Kidney epithelial cell (primary cell): ENCODE data around the gene KDM6B. TPM values are rescaled to one million over a fixed set of nuclear protein-coding genes. Genes with fewer than 3 reads are reported as not detected.

Experiments
- DNase-seq: peaks from one replicate; pipeline ENCODE4 v3.0.0-alpha.2; 2010; ENCODE audit warnings: low read depth
- H3K27me3 ChIP-seq: 2 replicates; pipeline ENCODE4 v1.6.0; 2011; ENCODE audit warnings: low read length; ENCODE audit not compliant: control insufficient read depth, insufficient read depth
- H3K36me3 ChIP-seq: 2 replicates; pipeline ENCODE4 v1.5.1; 2011; ENCODE audit warnings: low read length; ENCODE audit not compliant: control insufficient read depth, insufficient read depth
- H3K4me3 ChIP-seq: 2 replicates; pipeline ENCODE4 v1.5.1; 2011; ENCODE audit warnings: low read depth, mild to moderate bottlenecking, control low read depth, low read length
- total RNA-seq: library from RNA; depleted of rRNA; stranded (reverse); fragments of >200 nt; gene quantifications from 2 replicates; pipeline ENCODE4 v1.2.3, GENCODE V29; 2015
- TF ChIP-seq, protein P1 (sequence below): IDR thresholded peaks from 2 replicates; pipeline ENCODE4 v1.5.1; 2011; ENCODE audit warnings: mild to moderate bottlenecking, moderate library complexity, low read length, control low read depth, inconsistent platforms; ENCODE audit not compliant: insufficient read depth, poor library complexity, severe bottlenecking

Gene KDM6B
- total RNA-seq, 1 donor from 2014 or later = 15.6 TPM

DNA sequence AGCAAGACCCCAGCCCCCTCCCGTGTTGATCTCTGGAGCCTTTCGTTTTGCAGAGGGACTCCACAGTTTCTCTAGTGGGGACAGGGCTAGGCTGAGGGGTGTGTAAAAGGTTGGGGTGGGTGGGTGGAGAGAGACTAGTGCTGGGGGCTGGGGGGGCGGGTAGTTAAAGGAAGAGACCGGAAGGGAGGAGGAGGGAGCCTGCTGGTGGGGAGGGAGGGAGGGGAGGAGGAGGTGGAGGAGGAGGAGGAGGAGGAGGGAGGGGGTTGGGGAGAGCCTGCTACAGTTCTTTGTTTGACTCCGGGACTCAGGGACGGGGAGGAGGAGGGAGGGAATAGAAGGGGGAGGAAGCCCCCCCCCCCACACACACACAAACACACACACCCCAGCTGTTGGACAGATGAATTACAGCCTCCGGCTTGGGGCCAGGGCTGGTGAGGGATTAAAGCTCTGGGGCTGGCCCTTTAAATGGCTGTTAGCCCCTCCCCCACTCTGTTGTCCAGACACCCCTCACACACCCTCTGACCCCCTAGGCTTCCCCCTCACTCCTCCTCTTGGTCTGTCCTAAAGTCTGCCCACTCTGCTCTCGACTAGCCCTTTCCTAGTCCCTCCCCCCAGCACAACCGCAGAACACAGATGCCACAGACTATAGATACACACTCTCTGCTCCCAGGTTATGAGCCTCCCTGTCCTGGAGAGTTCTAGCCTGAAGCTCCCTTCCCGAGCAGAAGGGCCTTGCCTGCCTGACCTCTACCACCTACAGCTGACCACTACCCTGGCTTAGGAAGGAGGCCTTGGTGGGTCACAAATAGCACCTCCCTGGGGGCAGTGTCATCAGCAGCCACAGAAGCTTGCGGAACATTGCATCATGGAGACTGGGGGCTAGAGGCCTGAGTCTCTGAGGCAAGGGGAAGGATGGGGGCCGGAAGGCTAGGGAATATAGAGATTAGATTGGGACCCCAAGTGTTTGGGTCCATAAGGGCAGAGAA lies 4.4 kb downstream of the KDM6B start:
- no peaks in the 10 kb centered on the region for H3K27me3 ChIP-seq
- peak overlapping the region; percentile 68 for H3K4me3 ChIP-seq
- DNase-seq = no peak
- peaks cover 2% of the 10 kb centered on the region for H3K36me3 ChIP-seq
- TF ChIP-seq, protein P1, sequence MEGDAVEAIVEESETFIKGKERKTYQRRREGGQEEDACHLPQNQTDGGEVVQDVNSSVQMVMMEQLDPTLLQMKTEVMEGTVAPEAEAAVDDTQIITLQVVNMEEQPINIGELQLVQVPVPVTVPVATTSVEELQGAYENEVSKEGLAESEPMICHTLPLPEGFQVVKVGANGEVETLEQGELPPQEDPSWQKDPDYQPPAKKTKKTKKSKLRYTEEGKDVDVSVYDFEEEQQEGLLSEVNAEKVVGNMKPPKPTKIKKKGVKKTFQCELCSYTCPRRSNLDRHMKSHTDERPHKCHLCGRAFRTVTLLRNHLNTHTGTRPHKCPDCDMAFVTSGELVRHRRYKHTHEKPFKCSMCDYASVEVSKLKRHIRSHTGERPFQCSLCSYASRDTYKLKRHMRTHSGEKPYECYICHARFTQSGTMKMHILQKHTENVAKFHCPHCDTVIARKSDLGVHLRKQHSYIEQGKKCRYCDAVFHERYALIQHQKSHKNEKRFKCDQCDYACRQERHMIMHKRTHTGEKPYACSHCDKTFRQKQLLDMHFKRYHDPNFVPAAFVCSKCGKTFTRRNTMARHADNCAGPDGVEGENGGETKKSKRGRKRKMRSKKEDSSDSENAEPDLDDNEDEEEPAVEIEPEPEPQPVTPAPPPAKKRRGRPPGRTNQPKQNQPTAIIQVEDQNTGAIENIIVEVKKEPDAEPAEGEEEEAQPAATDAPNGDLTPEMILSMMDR = no peak

DNA sequence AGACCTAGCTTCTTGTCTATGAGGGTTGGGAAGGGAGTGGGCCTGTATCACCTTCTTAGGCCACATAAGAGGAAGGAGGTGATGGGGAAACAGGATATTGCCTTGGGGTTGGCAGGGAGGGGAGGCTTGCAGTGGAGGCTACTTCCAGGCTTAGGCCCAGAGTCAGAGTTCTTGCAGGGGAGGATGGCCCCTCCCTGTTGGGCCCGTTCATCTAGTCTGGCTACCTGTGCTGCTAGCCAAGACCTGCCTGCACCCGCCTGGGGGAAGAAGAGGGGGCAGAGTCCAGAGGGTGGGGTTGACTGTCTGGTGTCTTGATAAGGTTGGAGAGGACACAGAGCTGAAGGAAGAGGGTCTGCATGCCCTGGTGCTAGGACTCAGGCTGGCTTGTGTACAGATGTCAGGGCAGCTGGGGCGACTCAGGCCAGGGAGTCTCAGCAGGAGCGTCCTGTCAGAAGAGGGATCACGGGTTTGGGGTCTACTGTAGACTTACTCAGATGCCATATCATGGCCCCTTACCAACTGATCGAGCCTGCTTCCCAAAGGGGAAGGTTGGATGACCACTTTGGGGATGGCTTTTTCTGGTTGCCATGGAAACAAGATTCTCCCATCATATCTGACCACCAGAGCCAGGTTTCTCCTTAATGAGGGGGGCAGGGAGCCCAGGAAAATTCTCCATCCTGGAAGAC lies 5.3 kb downstream of the KDM6B start:
- DNase-seq = no peak
- Histone ChIP-seq H3K27me3 (no peaks in the 10 kb centered on the region), H3K4me3 (no peak overlapping the region), H3K36me3 (peaks cover 2% of the 10 kb centered on the region)
- TF ChIP-seq, protein P1 = no peak

DNA sequence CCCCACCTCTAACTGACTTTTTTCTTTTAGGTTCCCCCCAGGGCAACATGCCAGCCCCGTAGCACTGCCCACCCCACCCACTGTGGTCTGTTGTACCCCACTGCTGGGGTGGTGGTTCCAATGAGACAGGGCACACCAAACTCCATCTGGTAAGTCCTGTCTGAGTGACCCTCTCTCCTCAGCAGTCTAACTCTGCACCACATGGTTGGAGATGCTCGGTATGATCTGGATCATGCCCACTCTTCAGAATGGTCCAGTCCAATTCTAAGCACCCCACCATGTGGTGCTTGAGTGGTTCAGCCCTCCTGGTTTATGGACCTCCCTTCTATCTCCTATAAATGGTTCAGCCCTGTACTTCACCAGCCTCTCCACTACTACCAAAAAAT lies 5.9 kb downstream of the KDM6B start:
- H3K4me3 ChIP-seq = no peak overlapping the region
- TF ChIP-seq, protein P1 = no peak
- H3K27me3 ChIP-seq = no peaks in the 10 kb centered on the region
- no peak for DNase-seq
- peaks cover 2% of the 10 kb centered on the region for H3K36me3 ChIP-seq

DNA sequence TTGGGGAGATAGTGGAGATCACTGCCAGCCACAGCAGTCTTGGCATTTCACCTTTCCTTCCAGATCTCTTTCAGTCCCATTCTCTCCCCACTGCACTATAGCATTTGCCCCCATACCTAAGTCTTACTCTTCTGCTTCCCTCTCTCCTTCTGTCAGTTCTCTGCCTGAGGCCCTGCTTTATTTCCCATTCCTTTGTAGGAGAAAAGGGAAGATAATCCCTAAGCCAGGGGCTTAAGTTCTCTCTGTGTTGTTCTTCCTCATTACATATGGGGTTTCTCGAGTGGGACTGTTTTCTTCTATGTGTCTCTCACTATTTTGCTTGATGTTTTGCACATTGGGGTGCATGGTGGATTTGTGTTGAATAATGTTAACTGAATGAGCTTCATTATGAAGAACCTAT lies 6.4 kb downstream of the KDM6B start:
- TF ChIP-seq, protein P1 = no peak
- Histone ChIP-seq H3K27me3 (no peaks in the 10 kb centered on the region), H3K36me3 (peaks cover 2% of the 10 kb centered on the region), H3K4me3 (no peak overlapping the region)
- no peak for DNase-seq

DNA sequence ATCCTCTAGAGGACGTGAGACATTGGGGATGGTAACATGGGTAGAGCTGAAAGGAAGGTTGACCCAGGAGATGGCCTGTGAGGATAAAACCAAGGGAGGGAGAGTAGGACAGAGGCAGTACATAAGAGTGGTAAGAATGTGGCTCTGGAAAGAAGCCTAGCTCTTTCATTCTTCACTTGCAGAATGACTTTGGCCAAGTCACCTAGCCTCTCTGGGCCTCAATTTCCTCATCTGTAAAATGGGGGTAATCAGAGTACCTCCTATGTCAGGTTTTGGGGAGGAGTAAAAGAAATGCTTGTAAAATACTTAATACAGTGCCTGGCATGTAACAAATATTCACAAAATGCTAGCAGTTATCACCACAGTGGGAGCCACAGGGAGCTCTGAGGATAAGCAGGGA lies 6.9 kb downstream of the KDM6B start:
- no peaks in the 10 kb centered on the region for H3K27me3 ChIP-seq
- DNase-seq = no peak
- TF ChIP-seq, protein P1 = no peak
- peaks cover 2% of the 10 kb centered on the region for H3K36me3 ChIP-seq
- H3K4me3 ChIP-seq = peak overlapping the region; percentile 68
